ENCODE data around the gene KCTD13. TPM values are rescaled to one million over a fixed set of nuclear protein-coding genes. Genes with fewer than 3 reads are reported as not detected.

The KCTD13 gene
- total RNA-seq, 1 donor from 2014 or later = 30.5 TPM

GRCh38 chr16:29901607-29901945 lies 24.4 kb downstream of the KCTD13 start:
- Mint-ChIP-seq H3K4me3 (peak overlapping the region; percentile 53), H3K27me3 (ENCODE audit: low read depth) (peaks cover 39% of the 10 kb centered on the region), H3K4me1 (peaks cover 28% of the 10 kb centered on the region), H3K36me3 (peaks cover 3% of the 10 kb centered on the region), H3K9me3 (no peaks in the 10 kb centered on the region), H3K27ac (peak overlapping the region; percentile 39)
- TF ChIP-seq CTCF (IDR thresholded peaks at IDR 0.05; ENCODE audit: unreplicated experiment) = no peak
- no peak for DNase-seq (ENCODE audit: low spot score in 2 of 2, unreplicated experiment in 2 of 2)

GRCh38 chr16:29900888-29901606 lies 25.0 kb downstream of the KCTD13 start:
- Mint-ChIP-seq H3K9me3 (no peaks in the 10 kb centered on the region), H3K4me1 (peaks cover 28% of the 10 kb centered on the region), H3K36me3 (no peaks in the 10 kb centered on the region), H3K4me3 (peak overlapping the region; percentile 83), H3K27ac (peak overlapping the region; percentile 94), H3K27me3 (ENCODE audit: low read depth) (peaks cover 39% of the 10 kb centered on the region)
- DNase-seq (ENCODE audit: low spot score in 2 of 2, unreplicated experiment in 2 of 2) = no peak
- no peak for TF ChIP-seq CTCF (IDR thresholded peaks at IDR 0.05; ENCODE audit: unreplicated experiment)

- Mint-ChIP-seq H3K9me3 (no peaks in the 10 kb centered on the region), H3K27ac (peak within 1 kb of the TSS; percentile 94), H3K4me1 (peaks cover 28% of the 10 kb centered on the region), H3K27me3 (ENCODE audit: low read depth) (peaks cover 39% of the 10 kb centered on the region), H3K4me3 (peak within 1 kb of the TSS; percentile 83), H3K36me3 (no peaks in the 10 kb centered on the region)
- TF ChIP-seq CTCF (IDR thresholded peaks at IDR 0.05; ENCODE audit: unreplicated experiment) = no peak
- DNase-seq (ENCODE audit: low spot score in 2 of 2, unreplicated experiment in 2 of 2) = peak in 1 of 2 experiments; percentile 76
These were observed 25.7 kb downstream of the KCTD13 start, which contains the start of gene ASPHD1 for GRCh38 chr16:29900102-29900887. Gene ASPHD1 (plus strand): TSS chr16:29900488. CDS start chr16:29900972, 484 bp downstream.

- TF ChIP-seq CTCF (IDR thresholded peaks at IDR 0.05; ENCODE audit: unreplicated experiment) = no peak
- peaks cover 39% of the 10 kb centered on the region for H3K27me3 Mint-ChIP-seq (ENCODE audit: low read depth)
- no peaks in the 10 kb centered on the region for H3K36me3 Mint-ChIP-seq
- peak; percentile 76 to 92 for DNase-seq (ENCODE audit: low spot score in 2 of 2, unreplicated experiment in 2 of 2)
- H3K4me1 Mint-ChIP-seq = peaks cover 28% of the 10 kb centered on the region
- H3K4me3 Mint-ChIP-seq = peak within 1 kb of the TSS; percentile 83
- H3K27ac Mint-ChIP-seq = peak within 1 kb of the TSS; percentile 94
- H3K9me3 Mint-ChIP-seq = no peaks in the 10 kb centered on the region
These were observed 26.4 kb downstream of the KCTD13 start, which contains the start of gene SEZ6L2 for GRCh38 chr16:29899516-29900101. Gene SEZ6L2 (minus strand): TSS chr16:29899550. CDS start chr16:29899019, 531 bp downstream.

GRCh38 chr16:29898804-29899515 lies 27.1 kb downstream of the KCTD13 start:
- TF ChIP-seq CTCF (IDR thresholded peaks at IDR 0.05; ENCODE audit: unreplicated experiment) = no peak
- DNase-seq (ENCODE audit: low spot score in 2 of 2, unreplicated experiment in 2 of 2) = peak in 1 of 2 experiments; percentile 50
- Mint-ChIP-seq H3K4me1 (peaks cover 28% of the 10 kb centered on the region), H3K36me3 (no peaks in the 10 kb centered on the region), H3K27me3 (ENCODE audit: low read depth) (peaks cover 39% of the 10 kb centered on the region), H3K4me3 (peak overlapping the region; percentile 70), H3K9me3 (no peaks in the 10 kb centered on the region), H3K27ac (peak overlapping the region; percentile 67)

All from mesothelial cell of epicardium (in vitro differentiated cells).